GM21619 (cell line): ENCODE data around the gene C1S.

Experiments used
- ATAC-seq: cut with Tn5 transposase; IDR thresholded peaks from one replicate; pipeline ENCODE4 v1.9.1; 2021; ENCODE audit not compliant: unreplicated experiment

C1S gene

GRCh38 chr12:7075518-7075917 is 15.0 kb downstream of the C1S start:
- ATAC-seq, result no peak

DNA sequence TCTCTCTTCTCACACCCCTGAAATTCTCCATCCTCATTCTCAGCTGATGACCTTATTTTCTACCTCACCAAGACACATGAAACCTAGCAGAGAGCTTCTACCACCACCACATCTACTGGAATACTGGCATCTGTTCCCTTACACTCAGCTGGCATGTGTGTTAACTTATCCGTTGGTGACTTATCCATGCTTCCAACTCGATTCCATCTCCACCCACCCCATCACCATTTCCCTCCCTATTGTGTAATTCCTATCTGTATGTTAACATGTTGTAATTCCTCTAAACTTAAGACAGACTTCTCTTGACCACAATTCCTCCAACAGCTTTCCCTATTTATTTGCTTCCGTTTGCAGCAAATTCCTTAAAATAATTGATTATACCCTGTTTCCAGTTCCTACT is 15.4 kb downstream of the C1S start:
- ATAC-seq, result no peak

GRCh38 chr12:7076493-7076892 is 16.0 kb downstream of the C1S start:
- no peak for ATAC-seq

- no peak for ATAC-seq
Measured at GRCh38 chr12:7078163-7078562, 17.6 kb downstream of the C1S start.

- no peak for ATAC-seq
Measured at GRCh38 chr12:7079826-7080125, 19.3 kb downstream of the C1S start.

GRCh38 chr12:7081037-7081436 is 20.5 kb downstream of the C1S start:
- no peak for ATAC-seq

GRCh38 chr12:7083125-7083524 is 22.6 kb downstream of the C1S start:
- ATAC-seq, result no peak

- ATAC-seq, result no peak
Measured at GRCh38 chr12:7089196-7089871, 28.8 kb downstream of the C1S start.

GRCh38 chr12:7090222-7090998 is 29.9 kb downstream of the C1S start:
- no peak for ATAC-seq

GRCh38 chr12:7091171-7091570 is 30.7 kb downstream of the C1S start:
- ATAC-seq, result no peak

DNA sequence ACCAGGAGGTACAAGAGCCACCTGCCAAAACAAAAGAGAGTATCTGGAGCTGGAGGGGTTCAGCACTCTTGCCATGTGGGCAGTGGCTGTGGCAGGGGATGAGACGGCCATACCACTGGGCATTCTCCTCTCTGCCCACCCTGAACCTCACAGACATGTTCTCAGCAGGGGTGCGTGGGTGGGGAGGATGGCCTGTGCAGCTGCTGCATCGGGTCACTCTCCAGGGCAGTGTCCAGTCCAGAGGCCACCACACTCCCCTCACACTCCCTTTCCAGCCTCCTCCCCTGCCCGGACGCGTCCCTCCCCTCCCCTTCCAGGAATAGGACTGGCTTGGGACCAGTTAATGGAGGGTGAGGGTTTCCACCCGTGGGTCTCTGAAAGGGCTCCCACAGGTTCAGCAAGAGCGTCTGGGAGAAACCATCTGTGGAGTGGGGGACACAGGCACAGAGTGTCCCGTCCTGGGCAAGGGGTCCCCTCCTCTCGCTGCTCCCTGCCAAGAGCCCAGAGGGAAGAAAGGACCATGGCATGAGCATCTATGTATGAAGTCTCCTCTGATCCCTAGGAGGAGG is 31.2 kb downstream of the C1S start:
- ATAC-seq, result no peak

- no peak for ATAC-seq
Measured at GRCh38 chr12:7092229-7092985, 31.9 kb downstream of the C1S start, which contains the start of gene C1R. Gene C1R, minus strand, starts transcription at chr12:7092445. Its CDS starts 57 bp downstream, at chr12:7092388.

GRCh38 chr12:7092986-7093460 is 32.5 kb downstream of the C1S start:
- ATAC-seq, result no peak

- no peak for ATAC-seq
Measured at GRCh38 chr12:7093486-7093885, 33.0 kb downstream of the C1S start.

- no peak for ATAC-seq
Measured at GRCh38 chr12:7093892-7094291, 33.4 kb downstream of the C1S start.

DNA sequence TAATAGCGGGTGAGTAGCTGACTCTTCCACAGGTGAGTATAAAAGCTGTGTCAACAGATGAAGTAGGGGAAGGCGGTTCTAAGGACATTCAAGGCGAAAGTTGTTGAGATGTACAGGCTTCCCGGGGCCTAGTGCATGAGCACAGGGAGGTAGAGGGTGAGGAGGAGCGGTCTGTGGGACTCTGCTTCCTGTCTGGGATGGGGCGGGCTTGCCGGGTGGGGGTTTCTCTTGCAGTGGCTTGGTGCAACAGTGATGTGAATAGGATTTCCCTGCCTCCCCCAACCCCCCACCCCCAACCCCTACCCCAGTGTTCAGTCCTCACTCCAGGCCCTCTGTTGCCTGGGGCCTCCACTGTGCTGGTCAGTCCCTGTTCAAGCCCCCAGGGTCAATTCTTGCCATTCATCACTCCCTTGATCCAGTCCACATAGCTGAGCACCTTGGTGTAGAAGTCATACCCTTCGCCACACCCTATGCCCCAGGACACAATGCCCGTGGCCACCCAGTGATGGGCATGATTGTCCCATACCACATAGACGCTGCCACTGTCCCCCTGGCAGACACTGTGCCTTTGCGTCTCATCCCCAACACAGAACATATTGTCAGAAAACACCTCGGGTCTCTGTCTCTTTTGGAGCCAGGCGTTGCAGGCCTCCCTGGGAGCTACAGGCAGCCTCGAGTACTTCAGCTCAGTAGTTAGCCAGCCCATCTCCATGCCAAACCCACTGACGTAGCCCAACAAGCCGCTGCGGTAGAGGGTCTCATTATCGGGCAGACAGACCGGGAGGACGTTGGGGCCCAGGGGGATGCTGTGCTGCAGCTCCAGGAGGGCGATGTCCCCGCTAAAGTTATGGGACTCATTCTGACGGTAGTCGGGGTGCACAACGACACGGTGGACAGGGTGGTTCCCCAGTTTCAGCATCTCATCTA is 35.8 kb downstream of the C1S start:
- ATAC-seq, result no peak

- ATAC-seq, result no peak
Measured at GRCh38 chr12:7096979-7097378, 36.5 kb downstream of the C1S start.

- no peak for ATAC-seq
Measured at GRCh38 chr12:7099290-7099996, 38.9 kb downstream of the C1S start.

DNA sequence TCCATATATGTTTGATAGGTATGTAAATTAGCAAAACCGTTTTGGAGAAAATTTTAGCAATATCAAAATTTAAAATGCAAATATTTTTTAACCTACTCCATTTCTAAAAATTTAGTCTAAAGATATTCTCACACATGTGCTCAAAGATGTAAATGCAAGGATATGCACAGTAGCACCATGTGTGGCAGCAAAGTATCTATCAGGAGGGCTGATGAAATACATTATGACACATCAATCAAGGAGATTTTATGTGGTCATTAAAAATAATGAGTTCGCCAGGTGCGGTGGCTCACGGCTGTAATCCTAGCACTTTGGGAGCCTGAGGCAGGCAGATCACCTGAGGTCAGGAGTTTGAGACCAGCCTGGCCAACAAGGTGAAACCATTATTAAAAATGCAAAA is 39.7 kb downstream of the C1S start:
- no peak for ATAC-seq
